ENCODE data around the gene PXK. TPM values are rescaled to one million over a fixed set of nuclear protein-coding genes. Genes with fewer than 3 reads are reported as not detected.

Gene PXK
- total and polyA plus RNA-seq, 2 experiments from 2014 or later = 29.5 to 37.8 TPM

DNA sequence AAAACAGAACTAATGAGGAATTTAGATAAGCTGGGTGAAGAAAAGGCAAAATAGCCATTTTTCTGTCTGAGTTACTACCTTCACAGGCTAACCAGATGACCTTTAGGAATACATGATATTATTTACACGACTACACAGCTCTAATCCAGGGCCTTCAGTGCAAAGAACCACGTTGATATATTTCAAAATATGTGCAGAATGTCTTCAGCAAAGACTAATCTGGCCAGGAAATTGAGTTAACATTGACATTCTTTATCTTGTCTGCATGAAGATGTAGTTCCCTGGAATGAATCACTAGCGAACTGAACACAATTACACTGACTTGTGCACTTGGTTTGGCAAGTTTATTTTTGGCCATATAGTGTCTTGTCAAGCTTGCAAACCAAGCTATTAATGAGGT is 59.5 kb downstream of the PXK start:
- Histone ChIP-seq H3K9me2 (replicated peaks; ENCODE audit: insufficient read depth) (no peaks in the 10 kb centered on the region), H3K4me3 (no peak overlapping the region), H3K4me2 (peak overlapping the region; percentile 7), H2AFZ (no peak overlapping the region), H3K4me1 (ENCODE audit: insufficient read depth) (peaks cover 12% of the 10 kb centered on the region), H3K36me3 (replicated peaks; ENCODE audit: insufficient read depth, low read depth) (no peaks in the 10 kb centered on the region), H3K27me3 (no peaks in the 10 kb centered on the region), H3K9me3 (ENCODE audit: low read depth) (no peaks in the 10 kb centered on the region), H3K79me2 (no peaks in the 10 kb centered on the region), H4K20me1 (ENCODE audit: insufficient read depth, poor library complexity, severe bottlenecking) (no peaks in the 10 kb centered on the region), H3K27ac (peak overlapping the region; percentile 39)
- no peak for DNase-seq (ENCODE audit: low spot score)
- TF ChIP-seq EZH2 (IDR thresholded peaks at IDR 0.05; ENCODE audit: borderline replicate concordance) = no peak
- TF ChIP-seq, protein P1, sequence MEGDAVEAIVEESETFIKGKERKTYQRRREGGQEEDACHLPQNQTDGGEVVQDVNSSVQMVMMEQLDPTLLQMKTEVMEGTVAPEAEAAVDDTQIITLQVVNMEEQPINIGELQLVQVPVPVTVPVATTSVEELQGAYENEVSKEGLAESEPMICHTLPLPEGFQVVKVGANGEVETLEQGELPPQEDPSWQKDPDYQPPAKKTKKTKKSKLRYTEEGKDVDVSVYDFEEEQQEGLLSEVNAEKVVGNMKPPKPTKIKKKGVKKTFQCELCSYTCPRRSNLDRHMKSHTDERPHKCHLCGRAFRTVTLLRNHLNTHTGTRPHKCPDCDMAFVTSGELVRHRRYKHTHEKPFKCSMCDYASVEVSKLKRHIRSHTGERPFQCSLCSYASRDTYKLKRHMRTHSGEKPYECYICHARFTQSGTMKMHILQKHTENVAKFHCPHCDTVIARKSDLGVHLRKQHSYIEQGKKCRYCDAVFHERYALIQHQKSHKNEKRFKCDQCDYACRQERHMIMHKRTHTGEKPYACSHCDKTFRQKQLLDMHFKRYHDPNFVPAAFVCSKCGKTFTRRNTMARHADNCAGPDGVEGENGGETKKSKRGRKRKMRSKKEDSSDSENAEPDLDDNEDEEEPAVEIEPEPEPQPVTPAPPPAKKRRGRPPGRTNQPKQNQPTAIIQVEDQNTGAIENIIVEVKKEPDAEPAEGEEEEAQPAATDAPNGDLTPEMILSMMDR (IDR thresholded peaks at IDR 0.05; ENCODE audit: poor library complexity) = no peak
- TF ChIP-seq EZH2phosphoT487 (IDR thresholded peaks at IDR 0.05; ENCODE audit: low read depth, severe bottlenecking, unreplicated experiment) = no peak
- WGBS (ENCODE audit: low lambda C conversion rate, missing lambda C conversion rate) = 16% methylated on average over 3 of the region's 3 CpGs

DNA sequence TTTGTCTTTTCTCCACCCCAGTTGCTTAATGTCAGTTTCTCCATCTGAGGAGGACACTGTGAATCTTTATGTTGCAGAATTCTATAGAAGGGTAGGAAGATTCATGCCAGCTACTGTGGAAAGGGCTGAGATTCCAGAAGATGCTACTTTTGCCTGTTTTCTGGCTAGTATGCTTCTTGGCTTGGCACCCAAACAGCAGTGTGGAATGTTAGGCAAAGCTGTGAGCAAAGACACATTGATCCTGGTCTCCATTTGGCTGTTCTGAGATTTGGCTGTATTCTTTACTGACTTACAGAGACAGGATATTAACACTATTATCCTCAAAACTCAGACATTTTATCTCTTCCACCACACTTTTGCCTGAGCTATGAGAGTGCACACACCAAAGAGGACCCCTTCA is 61.6 kb downstream of the PXK start:
- no peak overlapping the region for H2AFZ ChIP-seq
- no peaks in the 10 kb centered on the region for H3K9me3 ChIP-seq (ENCODE audit: low read depth)
- no peak overlapping the region for H3K27ac ChIP-seq
- peaks cover 4% of the 10 kb centered on the region for H3K36me3 ChIP-seq (replicated peaks; ENCODE audit: insufficient read depth, low read depth)
- H3K4me3 ChIP-seq = no peak overlapping the region
- DNase-seq (ENCODE audit: low spot score) = no peak
- H3K4me1 ChIP-seq (ENCODE audit: insufficient read depth) = no peaks in the 10 kb centered on the region
- no peaks in the 10 kb centered on the region for H3K79me2 ChIP-seq
- no peaks in the 10 kb centered on the region for H4K20me1 ChIP-seq (ENCODE audit: insufficient read depth, poor library complexity, severe bottlenecking)
- no peaks in the 10 kb centered on the region for H3K27me3 ChIP-seq
- no peak overlapping the region for H3K4me2 ChIP-seq
- no peak for TF ChIP-seq EZH2phosphoT487 (IDR thresholded peaks at IDR 0.05; ENCODE audit: low read depth, severe bottlenecking, unreplicated experiment)
- TF ChIP-seq, protein P1 (IDR thresholded peaks at IDR 0.05; ENCODE audit: poor library complexity) = no peak
- TF ChIP-seq EZH2 (IDR thresholded peaks at IDR 0.05; ENCODE audit: borderline replicate concordance) = no peak
- no peaks in the 10 kb centered on the region for H3K9me2 ChIP-seq (replicated peaks; ENCODE audit: insufficient read depth)

DNA sequence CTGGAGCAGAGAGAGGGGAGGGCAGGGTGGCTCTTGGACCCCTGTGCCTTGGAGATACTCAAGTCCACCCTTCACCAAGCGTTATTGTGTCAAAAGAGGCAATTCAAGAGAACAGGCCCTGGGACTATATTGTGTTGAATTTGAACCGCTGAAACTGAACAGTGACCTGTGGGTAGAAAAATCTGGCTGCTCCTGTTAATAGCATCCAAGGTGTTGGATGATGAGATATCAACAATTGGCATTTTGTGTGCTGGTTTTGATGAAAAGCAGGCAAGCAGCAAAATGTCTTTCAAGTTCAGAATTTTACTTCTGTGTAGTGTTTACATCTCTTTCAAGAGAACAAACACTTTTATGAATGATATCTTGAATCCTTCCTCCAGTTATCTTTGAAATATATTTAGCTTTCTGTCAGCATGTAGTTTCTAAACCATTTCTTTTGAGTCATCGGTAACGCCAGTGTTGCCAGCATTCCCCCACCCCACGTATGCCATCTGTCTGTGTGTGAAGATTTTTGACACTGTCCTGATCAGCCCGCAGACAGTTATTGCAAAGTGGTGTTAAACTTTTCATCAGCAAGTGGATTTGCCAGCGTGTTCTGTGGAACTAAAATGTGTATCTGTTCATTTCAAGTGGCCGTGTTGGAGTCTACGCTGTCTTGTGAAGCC is 66.1 kb downstream of the PXK start:
- no peaks in the 10 kb centered on the region for H3K27me3 ChIP-seq
- no peak for DNase-seq (ENCODE audit: low spot score)
- H3K9me2 ChIP-seq (replicated peaks; ENCODE audit: insufficient read depth) = no peaks in the 10 kb centered on the region
- peaks cover 4% of the 10 kb centered on the region for H3K36me3 ChIP-seq (replicated peaks; ENCODE audit: insufficient read depth, low read depth)
- no peaks in the 10 kb centered on the region for H3K4me1 ChIP-seq (ENCODE audit: insufficient read depth)
- H2AFZ ChIP-seq = no peak overlapping the region
- H3K79me2 ChIP-seq = no peaks in the 10 kb centered on the region
- no peak overlapping the region for H3K4me2 ChIP-seq
- no peak overlapping the region for H3K4me3 ChIP-seq
- TF ChIP-seq, protein P1 (IDR thresholded peaks at IDR 0.05; ENCODE audit: poor library complexity) = no peak
- no peak for TF ChIP-seq EZH2 (IDR thresholded peaks at IDR 0.05; ENCODE audit: borderline replicate concordance)
- no peak for TF ChIP-seq EZH2phosphoT487 (IDR thresholded peaks at IDR 0.05; ENCODE audit: low read depth, severe bottlenecking, unreplicated experiment)
- WGBS (ENCODE audit: low lambda C conversion rate, missing lambda C conversion rate) = 68% methylated on average over 9 of the region's 9 CpGs
- H4K20me1 ChIP-seq (ENCODE audit: insufficient read depth, poor library complexity, severe bottlenecking) = no peaks in the 10 kb centered on the region
- H3K27ac ChIP-seq = no peak overlapping the region
- no peaks in the 10 kb centered on the region for H3K9me3 ChIP-seq (ENCODE audit: low read depth)

Measured in hepatocyte (in vitro differentiated cells).